ENCODE data around the gene BCDIN3D. TPM values are rescaled to one million over a fixed set of nuclear protein-coding genes. Genes with fewer than 3 reads are reported as not detected.
A peak's percentile ranks its signal among the peaks of the same experiment; 100 is the strongest.

Gene BCDIN3D
- total and polyA plus RNA-seq, 2 of the 8 experiments (the other 6 are each of a cell fraction or from before 2014, with no cell fraction given): 1.6 to 2.4 TPM

DNA sequence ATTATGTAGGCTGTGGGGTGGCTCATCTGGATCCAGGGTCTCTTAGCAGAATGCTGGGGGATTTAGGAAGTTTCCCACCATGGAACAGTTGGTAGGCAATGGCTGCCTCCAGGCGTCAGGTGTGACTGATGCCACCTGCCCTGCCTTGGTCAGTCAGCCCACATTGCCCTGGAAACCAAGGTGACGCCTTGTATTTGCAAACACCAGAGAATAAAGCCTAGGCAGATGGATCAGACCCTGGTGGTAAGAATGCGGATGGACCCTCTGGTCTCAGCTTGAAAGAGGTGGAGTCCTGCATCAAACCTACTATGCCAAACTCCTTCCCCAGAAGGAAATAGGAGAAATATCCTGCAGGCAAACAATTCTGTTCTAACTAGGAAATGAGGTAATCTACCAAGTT, 52.9 kb downstream of the BCDIN3D start (continued):
- TF ChIP-seq, protein P1, sequence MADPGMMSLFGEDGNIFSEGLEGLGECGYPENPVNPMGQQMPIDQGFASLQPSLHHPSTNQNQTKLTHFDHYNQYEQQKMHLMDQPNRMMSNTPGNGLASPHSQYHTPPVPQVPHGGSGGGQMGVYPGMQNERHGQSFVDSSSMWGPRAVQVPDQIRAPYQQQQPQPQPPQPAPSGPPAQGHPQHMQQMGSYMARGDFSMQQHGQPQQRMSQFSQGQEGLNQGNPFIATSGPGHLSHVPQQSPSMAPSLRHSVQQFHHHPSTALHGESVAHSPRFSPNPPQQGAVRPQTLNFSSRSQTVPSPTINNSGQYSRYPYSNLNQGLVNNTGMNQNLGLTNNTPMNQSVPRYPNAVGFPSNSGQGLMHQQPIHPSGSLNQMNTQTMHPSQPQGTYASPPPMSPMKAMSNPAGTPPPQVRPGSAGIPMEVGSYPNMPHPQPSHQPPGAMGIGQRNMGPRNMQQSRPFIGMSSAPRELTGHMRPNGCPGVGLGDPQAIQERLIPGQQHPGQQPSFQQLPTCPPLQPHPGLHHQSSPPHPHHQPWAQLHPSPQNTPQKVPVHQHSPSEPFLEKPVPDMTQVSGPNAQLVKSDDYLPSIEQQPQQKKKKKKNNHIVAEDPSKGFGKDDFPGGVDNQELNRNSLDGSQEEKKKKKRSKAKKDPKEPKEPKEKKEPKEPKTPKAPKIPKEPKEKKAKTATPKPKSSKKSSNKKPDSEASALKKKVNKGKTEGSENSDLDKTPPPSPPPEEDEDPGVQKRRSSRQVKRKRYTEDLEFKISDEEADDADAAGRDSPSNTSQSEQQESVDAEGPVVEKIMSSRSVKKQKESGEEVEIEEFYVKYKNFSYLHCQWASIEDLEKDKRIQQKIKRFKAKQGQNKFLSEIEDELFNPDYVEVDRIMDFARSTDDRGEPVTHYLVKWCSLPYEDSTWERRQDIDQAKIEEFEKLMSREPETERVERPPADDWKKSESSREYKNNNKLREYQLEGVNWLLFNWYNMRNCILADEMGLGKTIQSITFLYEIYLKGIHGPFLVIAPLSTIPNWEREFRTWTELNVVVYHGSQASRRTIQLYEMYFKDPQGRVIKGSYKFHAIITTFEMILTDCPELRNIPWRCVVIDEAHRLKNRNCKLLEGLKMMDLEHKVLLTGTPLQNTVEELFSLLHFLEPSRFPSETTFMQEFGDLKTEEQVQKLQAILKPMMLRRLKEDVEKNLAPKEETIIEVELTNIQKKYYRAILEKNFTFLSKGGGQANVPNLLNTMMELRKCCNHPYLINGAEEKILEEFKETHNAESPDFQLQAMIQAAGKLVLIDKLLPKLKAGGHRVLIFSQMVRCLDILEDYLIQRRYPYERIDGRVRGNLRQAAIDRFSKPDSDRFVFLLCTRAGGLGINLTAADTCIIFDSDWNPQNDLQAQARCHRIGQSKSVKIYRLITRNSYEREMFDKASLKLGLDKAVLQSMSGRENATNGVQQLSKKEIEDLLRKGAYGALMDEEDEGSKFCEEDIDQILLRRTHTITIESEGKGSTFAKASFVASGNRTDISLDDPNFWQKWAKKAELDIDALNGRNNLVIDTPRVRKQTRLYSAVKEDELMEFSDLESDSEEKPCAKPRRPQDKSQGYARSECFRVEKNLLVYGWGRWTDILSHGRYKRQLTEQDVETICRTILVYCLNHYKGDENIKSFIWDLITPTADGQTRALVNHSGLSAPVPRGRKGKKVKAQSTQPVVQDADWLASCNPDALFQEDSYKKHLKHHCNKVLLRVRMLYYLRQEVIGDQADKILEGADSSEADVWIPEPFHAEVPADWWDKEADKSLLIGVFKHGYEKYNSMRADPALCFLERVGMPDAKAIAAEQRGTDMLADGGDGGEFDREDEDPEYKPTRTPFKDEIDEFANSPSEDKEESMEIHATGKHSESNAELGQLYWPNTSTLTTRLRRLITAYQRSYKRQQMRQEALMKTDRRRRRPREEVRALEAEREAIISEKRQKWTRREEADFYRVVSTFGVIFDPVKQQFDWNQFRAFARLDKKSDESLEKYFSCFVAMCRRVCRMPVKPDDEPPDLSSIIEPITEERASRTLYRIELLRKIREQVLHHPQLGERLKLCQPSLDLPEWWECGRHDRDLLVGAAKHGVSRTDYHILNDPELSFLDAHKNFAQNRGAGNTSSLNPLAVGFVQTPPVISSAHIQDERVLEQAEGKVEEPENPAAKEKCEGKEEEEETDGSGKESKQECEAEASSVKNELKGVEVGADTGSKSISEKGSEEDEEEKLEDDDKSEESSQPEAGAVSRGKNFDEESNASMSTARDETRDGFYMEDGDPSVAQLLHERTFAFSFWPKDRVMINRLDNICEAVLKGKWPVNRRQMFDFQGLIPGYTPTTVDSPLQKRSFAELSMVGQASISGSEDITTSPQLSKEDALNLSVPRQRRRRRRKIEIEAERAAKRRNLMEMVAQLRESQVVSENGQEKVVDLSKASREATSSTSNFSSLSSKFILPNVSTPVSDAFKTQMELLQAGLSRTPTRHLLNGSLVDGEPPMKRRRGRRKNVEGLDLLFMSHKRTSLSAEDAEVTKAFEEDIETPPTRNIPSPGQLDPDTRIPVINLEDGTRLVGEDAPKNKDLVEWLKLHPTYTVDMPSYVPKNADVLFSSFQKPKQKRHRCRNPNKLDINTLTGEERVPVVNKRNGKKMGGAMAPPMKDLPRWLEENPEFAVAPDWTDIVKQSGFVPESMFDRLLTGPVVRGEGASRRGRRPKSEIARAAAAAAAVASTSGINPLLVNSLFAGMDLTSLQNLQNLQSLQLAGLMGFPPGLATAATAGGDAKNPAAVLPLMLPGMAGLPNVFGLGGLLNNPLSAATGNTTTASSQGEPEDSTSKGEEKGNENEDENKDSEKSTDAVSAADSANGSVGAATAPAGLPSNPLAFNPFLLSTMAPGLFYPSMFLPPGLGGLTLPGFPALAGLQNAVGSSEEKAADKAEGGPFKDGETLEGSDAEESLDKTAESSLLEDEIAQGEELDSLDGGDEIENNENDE (IDR thresholded peaks at IDR 0.05; ENCODE audit: insufficient replicate concordance, low read length): no peak
- TF ChIP-seq, protein P2, sequence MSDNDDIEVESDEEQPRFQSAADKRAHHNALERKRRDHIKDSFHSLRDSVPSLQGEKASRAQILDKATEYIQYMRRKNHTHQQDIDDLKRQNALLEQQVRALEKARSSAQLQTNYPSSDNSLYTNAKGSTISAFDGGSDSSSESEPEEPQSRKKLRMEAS (IDR thresholded peaks at IDR 0.05): peak; percentile 74
- TF ChIP-seq ZNF274 (IDR thresholded peaks at IDR 0.05; ENCODE audit: borderline replicate concordance, extremely low read depth, low read length): no peak
- no peak for TF ChIP-seq RBBP5 (IDR thresholded peaks at IDR 0.05; ENCODE audit: borderline replicate concordance, low read depth, low read length)
- TF ChIP-seq ATF3 (IDR thresholded peaks at IDR 0.05; ENCODE audit: insufficient read depth, low read depth, low read length): no peak
- no peak for TF ChIP-seq YY1 (IDR thresholded peaks at IDR 0.05; ENCODE audit: low read depth, low read length)
- no peak for TF ChIP-seq POLR2A (IDR thresholded peaks at IDR 0.05; ENCODE audit: control extremely low read depth in 1 of 2, low read depth in 2 of 2, low read length in 2 of 2)
- no peak for TF ChIP-seq NRF1 (IDR thresholded peaks at IDR 0.05; ENCODE audit: low read depth, low read length)
- TF ChIP-seq GTF2F1 (IDR thresholded peaks at IDR 0.05; ENCODE audit: borderline replicate concordance, low read depth, low read length): no peak
- no peak for TF ChIP-seq ASH2L (IDR thresholded peaks at IDR 0.05; ENCODE audit: low read length)
- TF ChIP-seq, protein P3, sequence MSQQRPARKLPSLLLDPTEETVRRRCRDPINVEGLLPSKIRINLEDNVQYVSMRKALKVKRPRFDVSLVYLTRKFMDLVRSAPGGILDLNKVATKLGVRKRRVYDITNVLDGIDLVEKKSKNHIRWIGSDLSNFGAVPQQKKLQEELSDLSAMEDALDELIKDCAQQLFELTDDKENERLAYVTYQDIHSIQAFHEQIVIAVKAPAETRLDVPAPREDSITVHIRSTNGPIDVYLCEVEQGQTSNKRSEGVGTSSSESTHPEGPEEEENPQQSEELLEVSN (IDR thresholded peaks at IDR 0.05): peak; percentile 67; the same call in 1 of the 2 replicates

All from H1 (cell line).